T-cell (primary cell): Measurements from ENCODE around the gene MAGI3. TPM values are rescaled to one million over a fixed set of nuclear protein-coding genes. Genes with fewer than 3 reads are reported as not detected.

Source experiments
- ATAC-seq, 4 experiments: fragments of 200-7000 bp in 3 of 4; fragments of 150-1000 bp in 1 of 4; cut with Tn5 transposase; replicated peaks in 1 of 4; 1 replicate in 3 of 4; 2 replicates in 1 of 4; pipeline ENCODE4 v1.10.0; 2021; ENCODE audit warnings: moderate library complexity in 3 of 4, mild to moderate bottlenecking in 2 of 4, moderate number of reproducible peaks in 1 of 4
- CTCF ChIA-PET, 2 donors: fragments of 300-600 bp; sonication (Branson Sonifier 250); formaldehyde crosslinking; loops; one replicate each; lab custom pipeline; 2022; ENCODE audit warnings: antibody characterized with exemption in 2 of 2; lab: Charles Lee
- POLR2A ChIA-PET, 2 donors: fragments of 300-600 bp; sonication (Branson Sonifier 250); formaldehyde crosslinking; loops; one replicate each; lab custom pipeline; 2022; ENCODE audit warnings: antibody characterized with exemption in 2 of 2; lab: Charles Lee
- DNase-seq, 35 experiments: peaks; one replicate each; pipeline versions ENCODE4 v3.0.0 to v3.0.0-alpha.2; 2013 to 2023
- H3K27ac ChIP-seq: one replicate; pipeline ENCODE4 v1.5.1; 2013; ENCODE audit warnings: low read length
- H3K27me3 ChIP-seq, 2 experiments: replicated peaks in 1 of 2; 1 replicate in 1 of 2; 2 replicates in 1 of 2; pipeline versions ENCODE4 v1.6.1 to v1.7.0; 2013; ENCODE audit warnings: low read length in 1 of 2, mixed read lengths in 1 of 2; ENCODE audit not compliant: control insufficient read depth in 2 of 2, insufficient read depth in 2 of 2; ENCODE audit errors: extremely low read depth in 1 of 2
- H3K36me3 ChIP-seq, 2 donors: 1 replicate in 1 of 2; 2 replicates in 1 of 2; pipeline versions ENCODE4 v1.6.1 to v1.7.0; 2013; ENCODE audit warnings: low read length in 1 of 2; ENCODE audit not compliant: control insufficient read depth in 2 of 2, insufficient read depth in 1 of 2; ENCODE audit errors: extremely low read depth in 1 of 2
- H3K4me1 ChIP-seq, 2 experiments: 1 replicate in 1 of 2; 2 replicates in 1 of 2; pipeline versions ENCODE4 v1.6.1 to v1.7.0; 2013; ENCODE audit warnings: low read length in 2 of 2, mixed read lengths in 1 of 2; ENCODE audit not compliant: insufficient read depth in 2 of 2, control insufficient read depth in 1 of 2; ENCODE audit errors: extremely low read depth in 1 of 2
- H3K4me3 ChIP-seq, 2 donors: 1 replicate in 1 of 2; 2 replicates in 1 of 2; pipeline versions ENCODE4 v1.5.1 to v1.7.0; 2013; ENCODE audit warnings: mild to moderate bottlenecking in 2 of 2, low read length in 1 of 2, moderate library complexity in 1 of 2; ENCODE audit not compliant: control insufficient read depth in 1 of 2; ENCODE audit errors: extremely low read depth in 1 of 2
- H3K9me3 ChIP-seq: 2 replicates; pipeline ENCODE4 v1.7.0; 2013
- H3K27ac Mint-ChIP-seq, 2 donors: one replicate each; pipeline ENCODE4 v1.8.0; 2020 to 2021; ENCODE audit warnings: mild to moderate bottlenecking in 2 of 2, mixed read lengths in 2 of 2
- H3K27me3 Mint-ChIP-seq, 2 donors: one replicate each; pipeline ENCODE4 v1.8.0; 2021 to 2022; ENCODE audit warnings: mixed read lengths in 2 of 2
- H3K36me3 Mint-ChIP-seq: one replicate; pipeline ENCODE4 v1.8.0; 2021; ENCODE audit warnings: mixed read lengths
- H3K4me1 Mint-ChIP-seq, 3 donors: one replicate each; pipeline ENCODE4 v1.8.0; 2020 to 2022; ENCODE audit warnings: mixed read lengths in 3 of 3, mild to moderate bottlenecking in 1 of 3
- H3K4me3 Mint-ChIP-seq, 3 donors: one replicate each; pipeline ENCODE4 v1.8.0; 2020 to 2022; ENCODE audit warnings: mild to moderate bottlenecking in 3 of 3, mixed read lengths in 3 of 3, moderate library complexity in 3 of 3
- H3K9me3 Mint-ChIP-seq, 3 donors: one replicate each; pipeline ENCODE4 v1.8.0; 2020 to 2022; ENCODE audit warnings: mixed read lengths in 3 of 3
- WGBS: methylation state at CpG from one replicate; pipeline ENCODE4 v1.1.5; 2013; ENCODE audit warnings: missing lambda C conversion rate; ENCODE audit not compliant: insufficient coverage; 5-methylcytosine and 5-hydroxymethylcytosine counted together
- total RNA-seq, 35 experiments: library from RNA in 6 of 35; stranded (reverse) in 6 of 35; fragments of 120-200 nt in 1 of 35; gene quantifications; one replicate each; pipeline versions ENCODE4 v1.2.1 to v1.2.4 and lab custom pipeline; 2013 to 2026

MAGI3 gene
- total RNA-seq, 5 donors from 2014 or later (not counting 1 experiment from before 2014, with no cell fraction given), result 4.5 to 8.1 (median 5.6) TPM

DNA sequence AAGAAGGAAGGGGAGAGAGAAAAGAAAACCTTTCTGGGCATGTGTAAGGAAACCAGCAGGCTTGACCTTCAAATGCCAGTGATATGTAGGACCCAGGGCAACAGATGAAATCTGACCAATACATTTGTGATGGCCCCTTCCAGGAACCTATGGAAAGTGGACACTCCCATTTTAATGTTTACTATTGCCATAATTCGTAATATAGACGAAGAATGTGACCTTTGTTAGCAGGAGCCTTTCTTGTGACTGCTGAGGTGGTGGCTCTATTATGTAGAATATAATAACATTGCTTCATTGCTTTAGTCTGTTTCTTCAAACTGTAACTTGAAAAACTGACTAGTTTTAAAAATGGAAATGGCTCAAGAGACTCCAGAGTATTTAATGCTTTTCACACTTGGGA, 150.8 kb downstream of the MAGI3 start:
- H3K27me3 Mint-ChIP-seq, result no peaks in the 10 kb centered on the region
- Histone ChIP-seq H3K27me3 (no peaks in the 10 kb centered on the region), H3K4me1 (no peaks in the 10 kb centered on the region), H3K4me3 (no peak overlapping the region), H3K9me3 (no peaks in the 10 kb centered on the region), H3K36me3 (no peaks in the 10 kb centered on the region), H3K27ac (no peak overlapping the region)
- DNase-seq (no peak), ATAC-seq (no peak)
- H3K9me3 Mint-ChIP-seq, result peaks cover 4 to 6% (median 5%) of the 10 kb centered on the region in 3 donors
- H3K36me3 Mint-ChIP-seq, result peaks cover 7% of the 10 kb centered on the region
- POLR2A ChIA-PET, result no interaction called here
- H3K4me3 Mint-ChIP-seq, result no peak overlapping the region
- WGBS, result no CpG with 5 or more reads among the region's 2 CpGs
- H3K27ac Mint-ChIP-seq, result no peak overlapping the region
- no peaks in the 10 kb centered on the region for H3K4me1 Mint-ChIP-seq
- CTCF ChIA-PET, result no interaction called here

- CTCF ChIA-PET, result no interaction called here
- H3K4me1 Mint-ChIP-seq, result no peaks in the 10 kb centered on the region
- no peak overlapping the region for H3K27ac ChIP-seq
- no peaks in the 10 kb centered on the region for H3K27me3 Mint-ChIP-seq
- H3K36me3 Mint-ChIP-seq, result no peaks in the 10 kb centered on the region
- H3K9me3 Mint-ChIP-seq, result peaks cover under 1 to 5% (median 4%) of the 10 kb centered on the region in 3 donors
- H3K27ac Mint-ChIP-seq, result no peak overlapping the region
- H3K9me3 ChIP-seq, result no peaks in the 10 kb centered on the region
- no peak overlapping the region for H3K4me3 ChIP-seq
- H3K27me3 ChIP-seq, result no peaks in the 10 kb centered on the region
- ATAC-seq (no peak), DNase-seq (no peak)
- H3K36me3 ChIP-seq, result no peaks in the 10 kb centered on the region
- POLR2A ChIA-PET, result no interaction called here
- H3K4me1 ChIP-seq, result no peaks in the 10 kb centered on the region
- no peak overlapping the region for H3K4me3 Mint-ChIP-seq
- WGBS, result no CpG with 5 or more reads among the region's 6 CpGs
Observed at GRCh38 chr1:113542221-113542701, 151.9 kb downstream of the MAGI3 start.

DNA sequence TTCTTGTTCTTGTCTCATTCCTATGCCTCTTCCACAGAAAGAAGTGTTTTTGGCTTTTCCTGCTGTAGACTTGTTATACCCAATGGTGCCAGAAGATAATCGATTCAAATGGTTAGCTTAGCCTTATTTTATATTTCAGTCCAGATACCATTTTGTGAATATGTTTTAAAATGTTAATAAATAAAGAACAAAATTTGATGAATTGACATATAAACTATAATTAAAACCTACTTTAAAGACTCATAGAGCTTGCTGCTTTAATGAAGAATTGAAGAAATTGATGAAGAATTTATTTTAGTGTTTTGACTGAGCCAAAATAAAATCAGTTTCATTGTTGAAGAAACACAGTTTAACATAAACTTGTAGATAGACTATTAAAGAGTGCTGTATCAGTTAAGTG, 152.8 kb downstream of the MAGI3 start:
- Histone ChIP-seq H3K27me3 (no peaks in the 10 kb centered on the region), H3K36me3 (no peaks in the 10 kb centered on the region), H3K27ac (no peak overlapping the region), H3K9me3 (no peaks in the 10 kb centered on the region), H3K4me1 (no peaks in the 10 kb centered on the region), H3K4me3 (no peak overlapping the region)
- ChIA-PET CTCF (no interaction called here), POLR2A (no interaction called here)
- no CpG with 5 or more reads among the region's 1 CpG for WGBS
- H3K9me3 Mint-ChIP-seq, result peaks cover 0 to 4% (median 2%) of the 10 kb centered on the region in 3 donors
- H3K4me1 Mint-ChIP-seq, result no peaks in the 10 kb centered on the region
- H3K27ac Mint-ChIP-seq, result no peak overlapping the region
- no peak overlapping the region for H3K4me3 Mint-ChIP-seq
- DNase-seq (no peak), ATAC-seq (no peak)
- H3K27me3 Mint-ChIP-seq, result no peaks in the 10 kb centered on the region
- no peaks in the 10 kb centered on the region for H3K36me3 Mint-ChIP-seq

- H3K9me3 ChIP-seq, result no peaks in the 10 kb centered on the region
- POLR2A ChIA-PET, result no interaction called here
- Mint-ChIP-seq H3K27ac (no peak overlapping the region), H3K36me3 (peaks cover 10% of the 10 kb centered on the region), H3K4me3 (no peak overlapping the region), H3K27me3 (no peaks in the 10 kb centered on the region), H3K4me1 (no peaks in the 10 kb centered on the region), H3K9me3 (peaks cover 0 to 4% (median 3%) of the 10 kb centered on the region in 3 donors)
- ATAC-seq (no peak), DNase-seq (no peak)
- no peaks in the 10 kb centered on the region for H3K27me3 ChIP-seq
- H3K4me1 ChIP-seq, result no peaks in the 10 kb centered on the region
- no peak overlapping the region for H3K4me3 ChIP-seq
- no peak overlapping the region for H3K27ac ChIP-seq
- CTCF ChIA-PET, result no interaction called here
- WGBS, result no CpG with 5 or more reads among the region's 3 CpGs
- H3K36me3 ChIP-seq, result no peaks in the 10 kb centered on the region
Observed at GRCh38 chr1:113545210-113545609, 154.9 kb downstream of the MAGI3 start.

GRCh38 chr1:113545626-113546025, 155.3 kb downstream of the MAGI3 start:
- H3K9me3 Mint-ChIP-seq, result peaks cover 0 to 4% (median 3%) of the 10 kb centered on the region in 3 donors
- no CpG with 5 or more reads among the region's 2 CpGs for WGBS
- no peak overlapping the region for H3K27ac ChIP-seq
- no peaks in the 10 kb centered on the region for H3K4me1 ChIP-seq
- H3K27ac Mint-ChIP-seq, result no peak overlapping the region
- no peaks in the 10 kb centered on the region for H3K27me3 Mint-ChIP-seq
- no peaks in the 10 kb centered on the region for H3K36me3 ChIP-seq
- H3K27me3 ChIP-seq, result no peaks in the 10 kb centered on the region
- H3K4me3 Mint-ChIP-seq, result no peak overlapping the region
- no peak for DNase-seq
- POLR2A ChIA-PET, result no interaction called here
- peaks cover 10% of the 10 kb centered on the region for H3K36me3 Mint-ChIP-seq
- H3K4me1 Mint-ChIP-seq, result no peaks in the 10 kb centered on the region
- CTCF ChIA-PET, result no interaction called here
- ATAC-seq, result no peak
- H3K4me3 ChIP-seq, result no peak overlapping the region
- H3K9me3 ChIP-seq, result no peaks in the 10 kb centered on the region

DNA sequence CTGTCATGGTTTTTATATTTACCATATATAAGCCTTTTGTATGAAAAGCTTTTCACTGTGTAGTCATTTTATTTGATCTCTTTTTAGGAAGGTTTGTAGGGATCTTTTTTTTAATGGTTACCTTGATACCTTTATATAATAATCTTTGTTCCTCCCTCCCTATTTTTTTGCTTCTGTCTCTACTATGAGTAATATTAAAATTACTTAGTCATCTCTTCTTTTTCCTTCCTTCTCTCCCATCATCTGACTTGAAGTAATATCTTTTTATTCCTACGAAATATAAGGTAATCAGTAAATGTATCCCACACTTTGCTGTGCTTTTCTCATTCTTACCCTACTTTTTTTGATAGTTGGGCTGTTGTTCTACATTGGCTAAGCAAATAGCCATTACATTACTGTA, 161.4 kb downstream of the MAGI3 start:
- ChIA-PET POLR2A (no interaction called here), CTCF (no interaction called here)
- no CpG with 5 or more reads among the region's 1 CpG for WGBS
- Mint-ChIP-seq H3K4me1 (no peaks in the 10 kb centered on the region), H3K27ac (no peak overlapping the region), H3K36me3 (peaks cover 39% of the 10 kb centered on the region), H3K27me3 (no peaks in the 10 kb centered on the region), H3K4me3 (no peak overlapping the region), H3K9me3 (peaks cover 12 to 15% (median 12%) of the 10 kb centered on the region in 3 donors)
- Histone ChIP-seq H3K27me3 (no peaks in the 10 kb centered on the region), H3K9me3 (no peaks in the 10 kb centered on the region), H3K36me3 (no peaks in the 10 kb centered on the region), H3K4me1 (no peaks in the 10 kb centered on the region), H3K27ac (no peak overlapping the region), H3K4me3 (no peak overlapping the region)
- no peak for ATAC-seq
- no peak for DNase-seq

GRCh38 chr1:113552244-113552643, 161.9 kb downstream of the MAGI3 start:
- CTCF ChIA-PET, result no interaction called here
- POLR2A ChIA-PET, result no interaction called here
- H3K27ac Mint-ChIP-seq, result no peak overlapping the region
- no peaks in the 10 kb centered on the region for H3K4me1 Mint-ChIP-seq
- ATAC-seq (no peak), DNase-seq (no peak)
- peaks cover 39% of the 10 kb centered on the region for H3K36me3 Mint-ChIP-seq
- H3K9me3 Mint-ChIP-seq, result peaks cover 12 to 15% (median 12%) of the 10 kb centered on the region in 3 donors
- H3K4me3 ChIP-seq, result no peak overlapping the region
- peaks cover 0 to 4% of the 10 kb centered on the region in 2 experiments for H3K27me3 ChIP-seq
- H3K27ac ChIP-seq, result no peak overlapping the region
- no peak overlapping the region for H3K4me3 Mint-ChIP-seq
- H3K36me3 ChIP-seq, result no peaks in the 10 kb centered on the region
- WGBS, result no CpG with 5 or more reads among the region's 1 CpG
- H3K27me3 Mint-ChIP-seq, result no peaks in the 10 kb centered on the region
- no peaks in the 10 kb centered on the region for H3K4me1 ChIP-seq
- H3K9me3 ChIP-seq, result no peaks in the 10 kb centered on the region
